HEK293 (cell line): ENCODE results near the gene PPP1R1A.

Experiments used
- CTCF ChIA-PET: fragments of 350-600 bp; formaldehyde crosslinking; extraction: SDS; loops from one replicate; lab custom pipeline; 2021; ENCODE audit warnings: antibody characterized with exemption; lab: Yijun Ruan, JAX
- POLR2A ChIA-PET: fragments of 300-600 bp; formaldehyde crosslinking; extraction: SDS; loops from one replicate; lab custom pipeline; 2020; ENCODE audit warnings: antibody characterized with exemption, inconsistent platforms; lab: Yijun Ruan, JAX
- H3K27ac ChIP-seq: fragments of 200-500 bp; sonication (Bioruptor generic); 2 replicates; pipeline ENCODE4 v1.5.1; 2014; ENCODE audit warnings: low read depth, low read length, control low read depth, inconsistent platforms; ENCODE audit errors: extremely low read depth
- H3K36me3 ChIP-seq, 2 experiments: fragments of 200-500 bp in 1 of 2; sonication (Bioruptor generic) in 1 of 2; 1 replicate in 1 of 2; 2 replicates in 1 of 2; pipeline ENCODE4 v1.5.1; 2014 to 2017; ENCODE audit warnings: inconsistent platforms in 2 of 2, low read length in 2 of 2; ENCODE audit not compliant: control insufficient read depth in 2 of 2, insufficient read depth in 1 of 2
- H3K4me1 ChIP-seq: fragments of 200-500 bp; sonication (Bioruptor generic); 2 replicates; pipeline ENCODE4 v1.5.1; 2014; ENCODE audit warnings: mild to moderate bottlenecking, low read length, inconsistent platforms; ENCODE audit not compliant: control insufficient read depth, insufficient read depth
- H3K4me3 ChIP-seq: 2 replicates; pipeline ENCODE4 v1.5.1; 2011; ENCODE audit warnings: low read depth, mild to moderate bottlenecking, control low read depth, low read length, moderate library complexity
- H3K9me3 ChIP-seq: fragments of 200-500 bp; sonication (Bioruptor generic); 2 replicates; pipeline ENCODE4 v1.5.1; 2014; ENCODE audit warnings: low read depth, low read length, inconsistent platforms; ENCODE audit not compliant: control insufficient read depth, insufficient read depth
- BCL6B ChIP-seq: fragments of 450-650 bp; formaldehyde crosslinking; IDR thresholded peaks from 2 replicates; pipeline ENCODE4 v1.5.1; 2017; ENCODE audit warnings: missing biosample characterization, missing genetic modification characterization
- FEZF1 ChIP-seq: fragments of 450-650 bp; formaldehyde crosslinking; IDR thresholded peaks from 2 replicates; pipeline ENCODE4 v1.5.1; 2016; ENCODE audit warnings: missing biosample characterization, missing genetic modification characterization
- GLI4 ChIP-seq: fragments of 450-650 bp; formaldehyde crosslinking; IDR thresholded peaks from 2 replicates; pipeline ENCODE4 v1.5.1; 2016; ENCODE audit warnings: missing biosample characterization, missing genetic modification characterization
- SP2 ChIP-seq: fragments of 450-650 bp; formaldehyde crosslinking; IDR thresholded peaks from 2 replicates; pipeline ENCODE4 v1.5.1; 2016; ENCODE audit warnings: missing biosample characterization, missing genetic modification characterization
- TCF7L2 ChIP-seq: IDR thresholded peaks from 2 replicates; pipeline ENCODE4 v1.6.1; 2011; ENCODE audit warnings: low read depth, mild to moderate bottlenecking, inconsistent platforms, low read length, moderate library complexity, borderline replicate concordance
- ZBTB6 ChIP-seq: fragments of 450-650 bp; formaldehyde crosslinking; IDR thresholded peaks from 2 replicates; pipeline ENCODE4 v1.5.1; 2017; ENCODE audit warnings: missing biosample characterization, missing genetic modification characterization
- ZNF157 ChIP-seq: fragments of 450-650 bp; formaldehyde crosslinking; IDR thresholded peaks from 2 replicates; pipeline ENCODE4 v1.5.1; 2016; ENCODE audit warnings: missing biosample characterization, missing genetic modification characterization
- ZNF174 ChIP-seq: fragments of 450-650 bp; formaldehyde crosslinking; IDR thresholded peaks from 2 replicates; pipeline ENCODE4 v1.5.0; 2017; ENCODE audit warnings: missing biosample characterization, mild to moderate bottlenecking, missing genetic modification characterization
- ZNF18 ChIP-seq: fragments of 450-650 bp; formaldehyde crosslinking; IDR thresholded peaks from 2 replicates; pipeline ENCODE4 v1.5.1; 2016; ENCODE audit warnings: missing biosample characterization, missing genetic modification characterization
- ZNF23 ChIP-seq: fragments of 450-650 bp; formaldehyde crosslinking; IDR thresholded peaks from 2 replicates; pipeline ENCODE4 v1.5.1; 2016; ENCODE audit warnings: missing biosample characterization, missing genetic modification characterization, borderline replicate concordance
- ZNF266 ChIP-seq: fragments of 450-650 bp; formaldehyde crosslinking; IDR thresholded peaks from 2 replicates; pipeline ENCODE4 v1.5.1; 2016; ENCODE audit warnings: missing biosample characterization, missing genetic modification characterization, low read depth
- ZNF280C ChIP-seq: fragments of 450-650 bp; formaldehyde crosslinking; IDR thresholded peaks from 2 replicates; pipeline ENCODE4 v1.5.1; 2016; ENCODE audit warnings: missing biosample characterization, missing genetic modification characterization
- ZNF366 ChIP-seq: fragments of 450-650 bp; formaldehyde crosslinking; conservative IDR thresholded peaks from 2 replicates; pipeline ENCODE4 v1.5.1; 2016; ENCODE audit warnings: missing biosample characterization, missing genetic modification characterization
- ZNF404 ChIP-seq: fragments of 450-650 bp; formaldehyde crosslinking; IDR thresholded peaks from 2 replicates; pipeline ENCODE4 v1.5.1; 2017; ENCODE audit warnings: missing biosample characterization, missing genetic modification characterization
- ZNF426 ChIP-seq: fragments of 450-650 bp; formaldehyde crosslinking; IDR thresholded peaks from 2 replicates; pipeline ENCODE4 v1.5.1; 2017; ENCODE audit warnings: missing biosample characterization, missing genetic modification characterization, mild to moderate bottlenecking, inconsistent platforms, moderate library complexity
- ZNF473 ChIP-seq: fragments of 450-650 bp; formaldehyde crosslinking; IDR thresholded peaks from 2 replicates; pipeline ENCODE4 v1.5.1; 2017; ENCODE audit warnings: missing biosample characterization, missing genetic modification characterization
- ZNF530 ChIP-seq: fragments of 450-650 bp; formaldehyde crosslinking; IDR thresholded peaks from 2 replicates; pipeline ENCODE4 v1.5.1; 2016; ENCODE audit warnings: low read depth, missing biosample characterization, missing genetic modification characterization
- ZNF555 ChIP-seq: fragments of 450-650 bp; formaldehyde crosslinking; conservative IDR thresholded peaks from 2 replicates; pipeline ENCODE4 v1.5.1; 2017; ENCODE audit warnings: missing biosample characterization, mild to moderate bottlenecking, missing genetic modification characterization, inconsistent platforms
- ZNF629 ChIP-seq: fragments of 450-650 bp; formaldehyde crosslinking; IDR thresholded peaks from 2 replicates; pipeline ENCODE4 v1.5.1; 2017; ENCODE audit warnings: missing biosample characterization, missing genetic modification characterization
- ZNF658 ChIP-seq: fragments of 450-650 bp; formaldehyde crosslinking; IDR thresholded peaks from 2 replicates; pipeline ENCODE4; 2016; ENCODE audit warnings: missing biosample characterization, missing genetic modification characterization
- ZNF701 ChIP-seq: fragments of 450-650 bp; formaldehyde crosslinking; IDR thresholded peaks from 2 replicates; pipeline ENCODE4 v1.5.1; 2016; ENCODE audit warnings: missing biosample characterization, missing genetic modification characterization
- ZNF747 ChIP-seq: fragments of 450-650 bp; formaldehyde crosslinking; IDR thresholded peaks from 2 replicates; pipeline ENCODE4 v1.5.1; 2016; ENCODE audit warnings: missing biosample characterization, missing genetic modification characterization
- ZNF792 ChIP-seq: fragments of 450-650 bp; formaldehyde crosslinking; IDR thresholded peaks from 2 replicates; pipeline ENCODE4 v1.5.1; 2016; ENCODE audit warnings: missing biosample characterization, missing genetic modification characterization
- ZNF830 ChIP-seq: fragments of 450-650 bp; IDR thresholded peaks from 2 replicates; pipeline ENCODE4 v1.5.0; 2018; ENCODE audit warnings: missing biosample characterization, missing genetic modification characterization, low read depth, mild to moderate bottlenecking, moderate library complexity
- ZSCAN23 ChIP-seq: fragments of 450-650 bp; formaldehyde crosslinking; IDR thresholded peaks from 2 replicates; pipeline ENCODE4 v1.5.1; 2016; ENCODE audit warnings: missing biosample characterization, missing genetic modification characterization
- TF ChIP-seq, protein P1 (sequence below): fragments of 450-650 bp; formaldehyde crosslinking; IDR thresholded peaks from 2 replicates; pipeline ENCODE4 v1.5.1; 2016; ENCODE audit warnings: missing biosample characterization, missing genetic modification characterization
- TF ChIP-seq, protein P2 (sequence below): fragments of 450-650 bp; formaldehyde crosslinking; IDR thresholded peaks from 2 replicates; pipeline ENCODE4 v1.5.1; 2017; ENCODE audit warnings: missing biosample characterization, mild to moderate bottlenecking, missing genetic modification characterization, moderate library complexity

Gene PPP1R1A

DNA sequence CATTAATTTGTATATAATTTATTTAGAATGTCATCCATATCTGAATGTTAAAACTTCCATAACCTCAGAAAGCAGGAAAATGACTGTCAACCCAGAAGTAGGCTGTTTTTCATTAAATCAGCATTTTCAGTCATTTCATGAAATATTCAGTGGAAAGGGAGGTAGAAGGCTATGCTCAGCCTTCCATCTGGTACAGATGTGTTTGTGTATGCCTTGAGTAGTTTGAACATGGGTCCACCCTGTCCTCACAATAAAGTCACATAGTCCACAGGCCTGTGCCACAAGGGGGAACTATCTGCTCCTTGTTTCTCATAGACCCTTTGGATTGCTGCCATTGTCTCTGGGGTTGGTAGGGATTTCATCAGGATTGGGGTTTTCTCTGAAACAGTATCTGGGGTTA is 37.1 kb upstream of the PPP1R1A start (continued):
- TF ChIP-seq ZNF23 (tag by site-specific recombination) (no peak), ZNF157 (tag by site-specific recombination) (no peak), ZNF658 (tag by site-specific recombination) (no peak), TCF7L2 (no peak), GLI4 (tag by site-specific recombination) (no peak), ZNF792 (no peak), ZNF701 (tag by site-specific recombination) (no peak), ZNF747 (tag by site-specific recombination) (no peak), ZNF174 (tag by site-specific recombination) (no peak), ZBTB6 (no peak), ZNF426 (tag by site-specific recombination) (no peak)
- TF ChIP-seq, protein P1, sequence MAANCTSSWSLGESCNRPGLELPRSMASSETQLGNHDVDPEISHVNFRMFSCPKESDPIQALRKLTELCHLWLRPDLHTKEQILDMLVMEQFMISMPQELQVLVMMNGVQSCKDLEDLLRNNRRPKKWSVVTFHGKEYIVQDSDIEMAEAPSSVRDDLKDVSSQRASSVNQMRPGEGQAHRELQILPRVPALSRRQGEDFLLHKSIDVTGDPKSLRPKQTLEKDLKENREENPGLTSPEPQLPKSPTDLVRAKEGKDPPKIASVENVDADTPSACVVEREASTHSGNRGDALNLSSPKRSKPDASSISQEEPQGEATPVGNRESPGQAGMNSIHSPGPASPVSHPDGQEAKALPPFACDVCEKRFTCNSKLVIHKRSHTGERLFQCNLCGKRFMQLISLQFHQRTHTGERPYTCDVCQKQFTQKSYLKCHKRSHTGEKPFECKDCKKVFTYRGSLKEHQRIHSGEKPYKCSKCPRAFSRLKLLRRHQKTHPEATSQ, result no peak

GRCh38 chr12:54624315-54625279 is 36.1 kb upstream of the PPP1R1A start:
- H3K4me1 ChIP-seq, result peaks cover 8% of the 10 kb centered on the region; the same call in 1 of the 2 replicates
- H3K27ac ChIP-seq, result no peak overlapping the region
- H3K9me3 ChIP-seq, result no peaks in the 10 kb centered on the region; the same call in 1 of the 2 replicates
- no peaks in the 10 kb centered on the region for H3K36me3 ChIP-seq
- ChIA-PET POLR2A (no interaction called here), CTCF (interaction anchor here (1.0 to 1.5 kb wide), 5 partner anchors 21 to 34 kb away, joined by 3 to 7 read pairs (median 4); no protein-coding TSS in a partner anchor)
- no peak overlapping the region for H3K4me3 ChIP-seq
- TF ChIP-seq ZNF280C, result no peak
- TF ChIP-seq SP2 (tag by site-specific recombination), result no peak
- no peak for TF ChIP-seq BCL6B (tag by site-specific recombination)
- no peak for TF ChIP-seq ZNF555
- no peak for TF ChIP-seq ZNF629 (tag by site-specific recombination)
- no peak for TF ChIP-seq ZNF473 (tag by site-specific recombination)
- TF ChIP-seq ZNF366 (tag by site-specific recombination), result peak; percentile 97
- TF ChIP-seq ZNF404, result no peak
- no peak for TF ChIP-seq ZSCAN23 (tag by site-specific recombination)
- TF ChIP-seq, protein P2, sequence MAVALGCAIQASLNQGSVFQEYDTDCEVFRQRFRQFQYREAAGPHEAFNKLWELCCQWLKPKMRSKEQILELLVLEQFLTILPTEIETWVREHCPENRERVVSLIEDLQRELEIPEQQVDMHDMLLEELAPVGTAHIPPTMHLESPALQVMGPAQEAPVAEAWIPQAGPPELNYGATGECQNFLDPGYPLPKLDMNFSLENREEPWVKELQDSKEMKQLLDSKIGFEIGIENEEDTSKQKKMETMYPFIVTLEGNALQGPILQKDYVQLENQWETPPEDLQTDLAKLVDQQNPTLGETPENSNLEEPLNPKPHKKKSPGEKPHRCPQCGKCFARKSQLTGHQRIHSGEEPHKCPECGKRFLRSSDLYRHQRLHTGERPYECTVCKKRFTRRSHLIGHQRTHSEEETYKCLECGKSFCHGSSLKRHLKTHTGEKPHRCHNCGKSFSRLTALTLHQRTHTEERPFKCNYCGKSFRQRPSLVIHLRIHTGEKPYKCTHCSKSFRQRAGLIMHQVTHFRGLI, result no peak
- no peak for TF ChIP-seq ZNF530 (tag by site-specific recombination)
- TF ChIP-seq ZNF18 (tag by site-specific recombination), result no peak
- peak; percentile 69 for TF ChIP-seq FEZF1 (tag by site-specific recombination)
- no peak for TF ChIP-seq ZNF157 (tag by site-specific recombination)
- no peak for TF ChIP-seq ZNF426 (tag by site-specific recombination)
- no peak for TF ChIP-seq ZNF266 (tag by site-specific recombination)
- no peak; the same call in 1 of the 2 replicates for TF ChIP-seq ZNF701 (tag by site-specific recombination)
- TF ChIP-seq ZNF830 (tag by site-specific recombination), result no peak
